HepG2 (cell line): ENCODE results near the gene GRHL1. TPM values are rescaled to one million over a fixed set of nuclear protein-coding genes. Genes with fewer than 3 reads are reported as not detected.
A peak's percentile ranks its signal among the peaks of the same experiment; 100 is the strongest.

Source experiments
- GATA4 ChIP-seq: sonication (generic); IDR thresholded peaks from 2 replicates; pipeline ENCODE4 v1.6.1; 2016; ENCODE audit warnings: antibody characterized with exemption, low read depth, borderline replicate concordance
- MAFF ChIP-seq: IDR thresholded peaks from 2 replicates; pipeline ENCODE4 v1.6.1; 2011; ENCODE audit warnings: low read depth, low read length, improper control_type of control experiment
- PLRG1 ChIP-seq: fragments of 450-650 bp; conservative IDR thresholded peaks from 2 replicates; pipeline ENCODE4 v1.6.1; 2016
- TP53 ChIP-seq: sonication (generic); formaldehyde crosslinking; conservative IDR thresholded peaks from 2 replicates; pipeline ENCODE4 v1.4.0; 2020; ENCODE audit warnings: missing genetic modification reagents
- ZFP62 ChIP-seq: sonication (generic); formaldehyde crosslinking; IDR thresholded peaks from 2 replicates; pipeline ENCODE4 v1.4.0; 2020; ENCODE audit warnings: missing genetic modification reagents
- ZNF136 ChIP-seq: sonication (generic); formaldehyde crosslinking; IDR thresholded peaks from 2 replicates; pipeline ENCODE4 v1.8.1; 2022; ENCODE audit warnings: low read depth, mild to moderate bottlenecking, moderate library complexity, missing genetic modification reagents
- ZNF207 ChIP-seq: fragments of 450-650 bp; IDR thresholded peaks from 2 replicates; pipeline ENCODE4 v1.6.1; 2016; ENCODE audit warnings: antibody characterized with exemption, borderline replicate concordance
- ZNF629 ChIP-seq: sonication (generic); formaldehyde crosslinking; conservative IDR thresholded peaks from 2 replicates; pipeline ENCODE4 v1.5.0; 2020; ENCODE audit warnings: missing genetic modification reagents
- ZNF83 ChIP-seq: sonication (generic); formaldehyde crosslinking; IDR thresholded peaks from 2 replicates; pipeline ENCODE4 v1.4.0; 2020; ENCODE audit warnings: missing genetic modification reagents, mild to moderate bottlenecking, borderline replicate concordance
- polyA plus RNA-seq, 8 experiments: library from polyadenylated mRNA; depleted of rRNA in 3 of 8; stranded (reverse) in 7 of 8; unstranded in 1 of 8; fragments of >200 nt; fragmentation: Illumina TruSeq in 4 of 8; extraction: Trizol in 4 of 8; gene quantifications; 2 replicates each; pipeline versions ENCODE4 v1.2.1 to v1.2.3, GENCODE V29; 2011 to 2016; ENCODE audit warnings: low read depth in 4 of 8, missing spikeins in 1 of 8, mixed read lengths in 1 of 8; ENCODE audit not compliant: insufficient read depth in 1 of 8
- total RNA-seq, 5 experiments: library from RNA; depleted of rRNA; stranded (reverse); fragments of >200 nt; fragmentation: Illumina TruSeq; extraction: Trizol; gene quantifications; 2 replicates each; pipeline ENCODE4 v1.2.3, GENCODE V29; 2016; ENCODE audit warnings: low read depth in 1 of 5
- TF ChIP-seq, protein P1 (sequence below): sonication (generic); formaldehyde crosslinking; conservative IDR thresholded peaks from 2 replicates; pipeline ENCODE4 v1.8.0; 2022; ENCODE audit warnings: mild to moderate bottlenecking, moderate library complexity, missing genetic modification reagents
- TF ChIP-seq, protein P2 (sequence below): sonication (generic); formaldehyde crosslinking; IDR thresholded peaks from 2 replicates; pipeline ENCODE4 v1.4.0; 2020; ENCODE audit warnings: mild to moderate bottlenecking, missing genetic modification reagents
- TF ChIP-seq, protein P3 (sequence below): sonication (generic); formaldehyde crosslinking; IDR thresholded peaks from 2 replicates; pipeline ENCODE4 v1.4.0; 2020; ENCODE audit warnings: low read depth, mild to moderate bottlenecking, missing genetic modification reagents
- TF ChIP-seq, protein P4 (sequence below): sonication (generic); formaldehyde crosslinking; IDR thresholded peaks from 2 replicates; pipeline ENCODE4 v1.4.0; 2020; ENCODE audit warnings: missing genetic modification reagents, mild to moderate bottlenecking, borderline replicate concordance

The GRHL1 gene
- total and polyA plus RNA-seq, 2 of the 13 experiments (the other 11 are each of a cell fraction or from before 2014, with no cell fraction given) = 9.3 to 12.0 TPM

DNA sequence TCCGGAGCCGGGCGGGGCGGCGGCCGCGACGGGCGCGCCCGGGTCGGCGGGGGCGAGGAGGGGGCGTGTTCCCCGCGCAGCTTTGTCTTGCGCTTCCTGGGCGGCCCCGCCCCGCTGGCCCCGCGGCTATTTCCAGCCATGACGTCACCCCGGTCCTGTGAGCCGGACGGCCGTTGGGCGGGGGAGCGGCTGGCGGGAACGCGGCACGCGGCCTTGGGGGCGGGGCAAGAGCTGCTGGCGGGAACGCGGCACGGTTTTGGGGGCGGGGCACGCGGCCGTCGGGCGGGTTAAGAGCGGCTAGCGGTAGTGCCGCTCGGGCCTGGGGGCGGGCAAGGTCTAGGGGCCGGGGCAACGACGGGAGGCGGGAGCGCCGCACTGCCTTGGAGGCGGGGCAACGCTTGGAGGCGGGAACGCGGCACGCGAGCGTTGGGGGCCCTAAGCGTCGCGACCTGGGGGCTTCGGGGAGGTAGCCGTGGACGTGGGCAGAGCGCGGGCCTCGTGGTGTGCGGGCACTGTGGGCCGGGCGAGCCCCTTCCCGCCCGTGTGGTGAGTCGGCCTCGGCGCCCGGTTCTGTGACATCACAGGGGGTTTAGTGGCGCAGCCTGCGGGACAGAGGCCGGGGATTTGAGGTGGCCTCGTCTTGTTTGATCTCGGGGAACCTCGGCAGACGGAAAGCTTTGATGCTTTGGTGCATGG, 92.6 kb downstream of the GRHL1 start (continued):
- no peak for TF ChIP-seq ZNF207
- no peak for TF ChIP-seq MAFF
- TF ChIP-seq, protein P1, sequence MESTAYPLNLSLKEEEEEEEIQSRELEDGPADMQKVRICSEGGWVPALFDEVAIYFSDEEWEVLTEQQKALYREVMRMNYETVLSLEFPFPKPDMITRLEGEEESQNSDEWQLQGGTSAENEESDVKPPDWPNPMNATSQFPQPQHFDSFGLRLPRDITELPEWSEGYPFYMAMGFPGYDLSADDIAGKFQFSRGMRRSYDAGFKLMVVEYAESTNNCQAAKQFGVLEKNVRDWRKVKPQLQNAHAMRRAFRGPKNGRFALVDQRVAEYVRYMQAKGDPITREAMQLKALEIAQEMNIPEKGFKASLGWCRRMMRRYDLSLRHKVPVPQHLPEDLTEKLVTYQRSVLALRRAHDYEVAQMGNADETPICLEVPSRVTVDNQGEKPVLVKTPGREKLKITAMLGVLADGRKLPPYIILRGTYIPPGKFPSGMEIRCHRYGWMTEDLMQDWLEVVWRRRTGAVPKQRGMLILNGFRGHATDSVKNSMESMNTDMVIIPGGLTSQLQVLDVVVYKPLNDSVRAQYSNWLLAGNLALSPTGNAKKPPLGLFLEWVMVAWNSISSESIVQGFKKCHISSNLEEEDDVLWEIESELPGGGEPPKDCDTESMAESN (CRISPR knock-in tag) = peak; percentile 88; the same call in 1 of the 2 replicates
- TF ChIP-seq, protein P2, sequence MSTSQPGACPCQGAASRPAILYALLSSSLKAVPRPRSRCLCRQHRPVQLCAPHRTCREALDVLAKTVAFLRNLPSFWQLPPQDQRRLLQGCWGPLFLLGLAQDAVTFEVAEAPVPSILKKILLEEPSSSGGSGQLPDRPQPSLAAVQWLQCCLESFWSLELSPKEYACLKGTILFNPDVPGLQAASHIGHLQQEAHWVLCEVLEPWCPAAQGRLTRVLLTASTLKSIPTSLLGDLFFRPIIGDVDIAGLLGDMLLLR = peak; percentile 70; the same call in 1 of the 2 replicates
- no peak for TF ChIP-seq ZFP62
- TF ChIP-seq GATA4 = no peak
- TF ChIP-seq, protein P3, sequence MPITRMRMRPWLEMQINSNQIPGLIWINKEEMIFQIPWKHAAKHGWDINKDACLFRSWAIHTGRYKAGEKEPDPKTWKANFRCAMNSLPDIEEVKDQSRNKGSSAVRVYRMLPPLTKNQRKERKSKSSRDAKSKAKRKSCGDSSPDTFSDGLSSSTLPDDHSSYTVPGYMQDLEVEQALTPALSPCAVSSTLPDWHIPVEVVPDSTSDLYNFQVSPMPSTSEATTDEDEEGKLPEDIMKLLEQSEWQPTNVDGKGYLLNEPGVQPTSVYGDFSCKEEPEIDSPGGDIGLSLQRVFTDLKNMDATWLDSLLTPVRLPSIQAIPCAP (CRISPR knock-in tag) = no peak
- TF ChIP-seq ZNF136 (CRISPR knock-in tag) = no peak
- TF ChIP-seq PLRG1 = no peak
- no peak for TF ChIP-seq ZNF83
- no peak for TF ChIP-seq TP53
- TF ChIP-seq, protein P4, sequence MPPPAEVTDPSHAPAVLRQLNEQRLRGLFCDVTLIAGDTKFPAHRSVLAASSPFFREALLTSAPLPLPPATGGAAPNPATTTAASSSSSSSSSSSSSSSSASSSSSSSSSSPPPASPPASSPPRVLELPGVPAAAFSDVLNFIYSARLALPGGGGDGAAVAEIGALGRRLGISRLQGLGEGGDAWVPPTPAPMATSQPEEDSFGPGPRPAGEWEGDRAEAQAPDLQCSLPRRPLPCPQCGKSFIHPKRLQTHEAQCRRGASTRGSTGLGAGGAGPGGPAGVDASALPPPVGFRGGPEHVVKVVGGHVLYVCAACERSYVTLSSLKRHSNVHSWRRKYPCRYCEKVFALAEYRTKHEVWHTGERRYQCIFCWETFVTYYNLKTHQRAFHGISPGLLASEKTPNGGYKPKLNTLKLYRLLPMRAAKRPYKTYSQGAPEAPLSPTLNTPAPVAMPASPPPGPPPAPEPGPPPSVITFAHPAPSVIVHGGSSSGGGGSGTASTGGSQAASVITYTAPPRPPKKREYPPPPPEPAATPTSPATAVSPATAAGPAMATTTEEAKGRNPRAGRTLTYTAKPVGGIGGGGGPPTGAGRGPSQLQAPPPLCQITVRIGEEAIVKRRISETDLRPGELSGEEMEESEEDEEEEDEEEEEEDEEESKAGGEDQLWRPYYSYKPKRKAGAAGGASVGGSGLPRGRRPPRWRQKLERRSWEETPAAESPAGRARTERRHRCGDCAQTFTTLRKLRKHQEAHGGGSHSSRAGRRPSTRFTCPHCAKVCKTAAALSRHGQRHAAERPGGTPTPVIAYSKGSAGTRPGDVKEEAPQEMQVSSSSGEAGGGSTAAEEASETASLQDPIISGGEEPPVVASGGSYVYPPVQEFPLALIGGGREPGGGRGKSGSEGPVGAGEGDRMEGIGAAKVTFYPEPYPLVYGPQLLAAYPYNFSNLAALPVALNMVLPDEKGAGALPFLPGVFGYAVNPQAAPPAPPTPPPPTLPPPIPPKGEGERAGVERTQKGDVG (CRISPR knock-in tag) = 0 out of 2 replicates have a peak, but pooled peaks have one; percentile 14
- no peak for TF ChIP-seq ZNF629
